IPS-18a (cell line): ENCODE data around the gene VPS11.
"Not testable (repeated sequence)": the region's sequence is repeated elsewhere in the genome, so short reads cannot be mapped to it uniquely, and the experiment has no call there.

Source experiments
- H3K27ac ChIP-seq: one replicate; pipeline ENCODE4 v1.5.1; 2013; ENCODE audit warnings: low read length
- H3K27me3 ChIP-seq: one replicate; pipeline ENCODE4 v1.6.1; 2013; ENCODE audit warnings: mild to moderate bottlenecking, low read length; ENCODE audit not compliant: control insufficient read depth, insufficient read depth
- H3K36me3 ChIP-seq: one replicate; pipeline ENCODE4 v1.6.1; 2013; ENCODE audit warnings: low read depth, low read length; ENCODE audit not compliant: control insufficient read depth
- H3K4me1 ChIP-seq: one replicate; pipeline ENCODE4 v1.6.1; 2013; ENCODE audit warnings: low read depth, low read length; ENCODE audit not compliant: control insufficient read depth
- H3K4me3 ChIP-seq: one replicate; pipeline ENCODE4 v1.5.1; 2013; ENCODE audit warnings: low read length
- H3K9ac ChIP-seq: one replicate; pipeline ENCODE4 v1.6.1; 2013; ENCODE audit warnings: mild to moderate bottlenecking, low read length, moderate library complexity
- H3K9me3 ChIP-seq: one replicate; pipeline ENCODE4 v1.6.1; 2013; ENCODE audit warnings: low read depth, low read length; ENCODE audit not compliant: control insufficient read depth

The VPS11 gene

DNA sequence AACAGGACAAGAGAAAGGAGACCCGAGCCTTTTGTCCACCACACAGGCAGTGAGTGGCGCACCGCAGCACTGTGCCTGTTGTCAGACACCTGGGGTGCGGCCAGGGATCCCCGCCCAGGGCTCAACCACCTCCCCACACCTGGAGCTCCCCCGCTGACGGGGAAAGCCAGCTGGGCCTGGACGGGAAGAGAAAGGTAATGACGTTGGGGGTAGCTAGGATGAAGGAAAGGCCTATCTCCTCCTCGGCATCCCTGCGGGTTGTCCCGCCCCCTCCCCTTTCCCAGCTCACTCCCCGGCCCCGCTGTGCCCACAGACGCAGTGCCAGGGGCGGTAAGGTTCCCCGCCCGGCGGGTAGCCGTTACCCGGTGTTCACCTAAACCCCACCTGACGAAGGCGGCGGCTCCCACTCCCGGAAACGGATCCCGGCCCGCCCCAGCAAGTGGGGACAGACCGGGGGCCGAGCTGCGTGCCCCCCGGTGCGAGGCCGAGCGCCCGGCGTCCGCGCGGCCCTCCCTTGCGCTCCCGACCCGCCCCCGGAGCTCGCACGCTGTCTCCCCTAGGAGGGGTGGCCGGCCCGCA is 11.1 kb upstream of the VPS11 start:
- peaks cover 38% of the 10 kb centered on the region for H3K36me3 ChIP-seq
- H3K9me3 ChIP-seq, result no peaks in the 10 kb centered on the region
- H3K27me3 ChIP-seq, result no peaks in the 10 kb centered on the region
- no peak overlapping the region for H3K27ac ChIP-seq
- peaks cover 5% of the 10 kb centered on the region for H3K4me1 ChIP-seq
- H3K4me3 ChIP-seq, result peak overlapping the region; percentile 89
- peak overlapping the region; percentile 79 for H3K9ac ChIP-seq

DNA sequence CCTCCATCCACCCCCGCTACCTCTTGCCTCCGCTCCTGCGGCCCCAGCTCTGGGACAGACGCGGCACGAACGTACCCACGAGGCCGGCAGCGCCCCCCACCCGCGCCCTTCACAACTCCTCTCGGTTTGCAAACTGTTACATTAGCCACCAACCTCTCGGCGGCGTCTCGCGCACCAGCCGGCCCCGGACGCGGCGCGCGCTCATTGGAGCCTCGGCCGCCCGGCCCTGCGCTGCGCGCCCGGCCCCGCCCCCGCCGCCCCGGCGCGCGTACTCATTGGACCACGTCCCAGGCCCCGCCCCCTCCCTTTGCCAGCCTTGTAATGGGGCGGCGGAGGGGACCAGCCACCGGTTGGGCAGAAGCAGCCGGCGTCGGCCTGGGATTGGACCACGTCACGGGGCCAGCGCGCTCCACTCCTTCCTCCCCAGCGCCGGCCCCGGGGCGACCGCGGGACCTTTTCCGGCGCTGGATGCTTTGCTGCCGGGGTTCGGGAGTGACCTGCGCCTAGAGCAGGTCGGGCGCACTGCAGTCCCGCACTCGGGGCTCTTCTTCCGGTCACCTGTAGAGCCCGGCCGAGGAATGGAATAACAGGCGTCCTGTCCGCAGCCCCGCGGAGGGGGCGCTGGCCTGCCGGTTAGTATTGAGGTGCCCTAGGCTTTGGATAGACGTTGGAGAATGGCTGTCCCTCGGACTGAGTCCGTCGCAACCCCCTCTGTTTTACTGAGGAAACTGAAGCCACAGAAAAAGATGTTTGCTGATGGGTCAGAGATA is 10.4 kb upstream of the VPS11 start, which contains the start of gene HYOU1:
TSS of gene HYOU1 (minus strand) at position 206 of the 770 bp plus-strand sequence. CDS start 1,045 bp downstream, outside the sequence.
- Histone ChIP-seq H3K9ac (peak within 1 kb of the TSS; percentile 79), H3K36me3 (peaks cover 31% of the 10 kb centered on the region), H3K27me3 (no peaks in the 10 kb centered on the region), H3K4me3 (peak within 1 kb of the TSS; percentile 89), H3K4me1 (peaks cover 5% of the 10 kb centered on the region), H3K27ac (peak within 1 kb of the TSS; percentile 24), H3K9me3 (no peaks in the 10 kb centered on the region)

DNA sequence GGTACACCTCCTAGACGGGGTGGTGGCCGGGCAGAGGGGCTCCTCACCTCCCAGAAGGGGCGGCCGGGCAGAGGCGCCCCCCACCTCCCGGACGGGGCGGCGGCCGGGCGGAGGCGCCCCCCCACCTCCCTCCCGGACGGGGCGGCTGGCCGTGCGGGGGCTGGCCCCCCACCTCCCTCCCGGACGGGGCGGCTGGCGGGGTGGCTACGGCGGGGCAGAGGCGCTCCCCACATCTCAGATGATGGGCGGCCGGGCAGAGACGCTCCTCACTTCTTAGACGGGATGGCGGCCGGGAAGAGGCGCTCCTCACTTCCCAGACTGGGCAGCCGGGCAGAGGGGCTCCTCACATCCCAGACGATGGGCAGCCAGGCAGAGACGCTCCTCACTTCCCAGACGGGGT is 8.5 kb upstream of the VPS11 start:
- not testable (repeated sequence) for H3K27ac ChIP-seq, H3K27me3 ChIP-seq, H3K9ac ChIP-seq, H3K4me1 ChIP-seq, H3K4me3 ChIP-seq, H3K9me3 ChIP-seq
- peaks cover 12% of the 10 kb centered on the region for H3K36me3 ChIP-seq

DNA sequence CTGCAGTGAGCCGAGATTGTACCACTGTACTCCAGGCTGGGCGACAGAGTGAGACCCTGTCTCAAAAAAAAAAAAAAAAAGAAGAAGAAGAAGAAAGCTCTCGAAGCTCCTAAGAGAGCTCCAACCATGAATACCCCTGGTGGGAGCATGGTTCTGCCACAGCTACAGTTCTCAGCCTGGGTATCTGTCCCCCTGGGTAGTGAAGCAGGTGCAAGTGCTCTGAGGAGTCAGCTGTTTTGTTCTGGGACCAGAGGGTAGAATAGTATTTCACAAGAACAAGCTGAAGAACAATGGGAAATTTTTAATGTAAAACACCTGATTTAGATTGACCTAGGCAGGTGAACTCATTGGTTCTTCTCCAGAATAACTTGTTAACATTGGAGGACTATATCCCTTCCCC is 6.4 kb upstream of the VPS11 start:
- H3K4me1 ChIP-seq, result no peaks in the 10 kb centered on the region
- no peaks in the 10 kb centered on the region for H3K36me3 ChIP-seq
- no peaks in the 10 kb centered on the region for H3K9me3 ChIP-seq
- no peak overlapping the region for H3K27ac ChIP-seq
- no peak overlapping the region for H3K4me3 ChIP-seq
- no peak overlapping the region for H3K9ac ChIP-seq
- no peaks in the 10 kb centered on the region for H3K27me3 ChIP-seq

DNA sequence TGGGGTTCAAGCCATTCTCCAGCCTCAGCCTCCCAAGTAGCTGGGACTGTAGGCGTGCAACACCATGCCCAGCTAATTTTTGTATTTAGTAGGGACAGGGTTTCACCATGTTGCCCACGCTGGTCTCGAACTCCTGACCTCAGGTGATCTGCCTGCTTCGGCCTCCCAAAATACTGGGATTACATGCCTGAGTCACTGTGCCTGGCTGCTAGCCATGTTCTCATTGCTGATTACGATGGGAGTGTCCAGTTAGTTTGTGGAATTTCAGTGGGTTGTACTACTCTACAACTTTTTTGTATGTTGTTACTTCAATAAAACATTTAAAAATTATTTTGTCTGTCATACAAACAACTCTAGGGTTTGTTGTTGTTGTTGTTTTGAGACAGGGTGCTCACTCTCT is 4.8 kb upstream of the VPS11 start:
- Histone ChIP-seq H3K27me3 (no peaks in the 10 kb centered on the region), H3K4me3 (no peak overlapping the region), H3K9ac (no peak overlapping the region), H3K4me1 (no peaks in the 10 kb centered on the region), H3K27ac (no peak overlapping the region), H3K9me3 (no peaks in the 10 kb centered on the region), H3K36me3 (no peaks in the 10 kb centered on the region)

DNA sequence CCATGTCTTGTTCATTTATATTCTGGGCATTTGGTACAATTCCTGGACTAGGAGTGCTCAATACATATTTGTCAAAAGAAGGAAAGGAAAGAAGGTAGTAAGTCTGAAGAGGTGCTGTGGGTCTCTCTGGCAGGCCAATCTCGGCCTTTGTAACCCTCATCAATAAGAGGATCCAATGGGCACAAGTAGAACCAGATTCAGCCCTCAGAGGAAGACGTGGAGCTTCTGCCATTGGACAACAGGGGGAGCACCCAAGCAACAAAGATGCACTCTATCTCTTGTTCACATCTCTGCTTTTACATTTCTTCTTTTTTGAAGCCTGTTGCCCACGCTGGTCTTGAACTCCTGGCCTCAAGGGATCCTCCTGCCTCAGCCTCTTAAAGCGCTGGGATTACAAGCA is 2.2 kb upstream of the VPS11 start:
- no peak overlapping the region for H3K4me3 ChIP-seq
- H3K27me3 ChIP-seq, result no peaks in the 10 kb centered on the region
- no peaks in the 10 kb centered on the region for H3K9me3 ChIP-seq
- H3K27ac ChIP-seq, result no peak overlapping the region
- H3K4me1 ChIP-seq, result no peaks in the 10 kb centered on the region
- no peak overlapping the region for H3K9ac ChIP-seq
- peaks cover 5% of the 10 kb centered on the region for H3K36me3 ChIP-seq

DNA sequence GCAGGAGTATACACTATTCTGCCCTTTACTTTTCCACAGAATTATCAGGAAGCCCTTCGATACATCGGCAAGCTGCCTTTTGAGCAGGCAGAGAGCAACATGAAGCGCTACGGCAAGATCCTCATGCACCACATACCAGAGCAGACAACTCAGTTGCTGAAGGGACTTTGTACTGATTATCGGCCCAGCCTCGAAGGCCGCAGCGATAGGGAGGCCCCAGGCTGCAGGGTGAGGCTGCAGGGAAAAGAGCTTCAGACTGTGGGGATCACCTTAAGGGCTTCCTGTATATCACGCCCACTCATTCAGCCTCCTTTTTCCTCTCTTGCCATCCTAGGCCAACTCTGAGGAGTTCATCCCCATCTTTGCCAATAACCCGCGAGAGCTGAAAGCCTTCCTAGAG is 10.2 kb downstream of the VPS11 start:
- no peaks in the 10 kb centered on the region for H3K9me3 ChIP-seq
- H3K9ac ChIP-seq, result no peak overlapping the region
- no peaks in the 10 kb centered on the region for H3K27me3 ChIP-seq
- H3K36me3 ChIP-seq, result peaks cover 67% of the 10 kb centered on the region
- H3K27ac ChIP-seq, result no peak overlapping the region
- no peak overlapping the region for H3K4me3 ChIP-seq
- H3K4me1 ChIP-seq, result no peaks in the 10 kb centered on the region

DNA sequence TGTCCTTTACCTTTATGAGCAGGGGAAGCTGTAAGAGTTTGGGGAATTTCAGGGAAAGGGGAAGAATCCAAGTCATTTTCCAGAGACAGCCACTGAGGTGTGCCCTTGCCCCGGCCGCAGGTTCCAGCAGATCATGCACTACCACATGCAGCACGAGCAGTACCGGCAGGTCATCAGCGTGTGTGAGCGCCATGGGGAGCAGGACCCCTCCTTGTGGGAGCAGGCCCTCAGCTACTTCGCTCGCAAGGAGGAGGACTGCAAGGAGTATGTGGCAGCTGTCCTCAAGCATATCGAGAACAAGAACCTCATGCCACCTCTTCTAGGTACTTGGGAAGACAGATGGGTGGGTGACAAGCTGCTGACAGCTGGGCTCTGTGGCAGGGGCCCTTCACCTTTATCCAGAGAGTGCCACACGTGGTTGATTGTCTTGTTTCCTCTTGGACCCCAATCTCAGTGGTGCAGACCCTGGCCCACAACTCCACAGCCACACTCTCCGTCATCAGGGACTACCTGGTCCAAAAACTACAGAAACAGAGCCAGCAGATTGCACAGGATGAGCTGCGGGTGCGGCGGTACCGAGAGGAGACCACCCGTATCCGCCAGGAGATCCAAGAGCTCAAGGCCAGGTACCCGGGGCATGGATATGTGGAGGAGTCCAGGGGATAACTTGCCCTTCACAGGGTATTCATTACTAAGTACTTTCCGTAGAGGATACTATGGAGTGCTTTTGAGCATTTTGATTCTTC is 11.2 kb downstream of the VPS11 start:
- Histone ChIP-seq H3K9me3 (no peaks in the 10 kb centered on the region), H3K27me3 (no peaks in the 10 kb centered on the region), H3K4me1 (no peaks in the 10 kb centered on the region), H3K27ac (no peak overlapping the region), H3K36me3 (peaks cover 56% of the 10 kb centered on the region), H3K9ac (no peak overlapping the region), H3K4me3 (no peak overlapping the region)

DNA sequence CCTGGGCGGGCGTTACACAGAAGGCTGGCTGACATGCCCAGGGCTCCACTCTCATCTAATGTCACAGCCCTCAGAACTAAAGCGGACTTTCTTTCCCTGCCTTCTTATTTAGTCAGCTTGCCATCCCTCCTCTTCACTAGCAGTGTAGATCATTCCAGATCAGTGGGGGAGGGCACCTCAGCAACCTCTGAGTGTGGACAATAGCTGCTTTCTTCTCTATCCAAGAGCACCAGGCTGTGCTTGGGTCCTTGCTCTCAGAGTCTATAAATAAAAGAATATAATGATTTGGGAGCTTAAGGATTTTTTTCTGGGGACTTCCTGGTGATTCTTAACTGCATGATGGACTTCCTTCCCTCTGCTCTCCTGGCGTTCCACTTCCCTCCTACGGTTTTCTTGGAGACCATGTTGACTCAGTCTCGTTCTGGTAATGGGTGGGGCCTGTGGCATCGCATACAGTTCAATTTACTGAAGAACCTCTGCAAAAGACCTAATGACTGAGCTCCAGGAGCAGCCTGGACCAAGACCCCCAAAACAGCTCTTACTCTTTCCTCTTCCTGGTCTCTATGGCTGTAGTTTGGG is 14.2 kb downstream of the VPS11 start:
- H3K9ac ChIP-seq, result no peak overlapping the region
- H3K36me3 ChIP-seq, result peaks cover 48% of the 10 kb centered on the region

DNA sequence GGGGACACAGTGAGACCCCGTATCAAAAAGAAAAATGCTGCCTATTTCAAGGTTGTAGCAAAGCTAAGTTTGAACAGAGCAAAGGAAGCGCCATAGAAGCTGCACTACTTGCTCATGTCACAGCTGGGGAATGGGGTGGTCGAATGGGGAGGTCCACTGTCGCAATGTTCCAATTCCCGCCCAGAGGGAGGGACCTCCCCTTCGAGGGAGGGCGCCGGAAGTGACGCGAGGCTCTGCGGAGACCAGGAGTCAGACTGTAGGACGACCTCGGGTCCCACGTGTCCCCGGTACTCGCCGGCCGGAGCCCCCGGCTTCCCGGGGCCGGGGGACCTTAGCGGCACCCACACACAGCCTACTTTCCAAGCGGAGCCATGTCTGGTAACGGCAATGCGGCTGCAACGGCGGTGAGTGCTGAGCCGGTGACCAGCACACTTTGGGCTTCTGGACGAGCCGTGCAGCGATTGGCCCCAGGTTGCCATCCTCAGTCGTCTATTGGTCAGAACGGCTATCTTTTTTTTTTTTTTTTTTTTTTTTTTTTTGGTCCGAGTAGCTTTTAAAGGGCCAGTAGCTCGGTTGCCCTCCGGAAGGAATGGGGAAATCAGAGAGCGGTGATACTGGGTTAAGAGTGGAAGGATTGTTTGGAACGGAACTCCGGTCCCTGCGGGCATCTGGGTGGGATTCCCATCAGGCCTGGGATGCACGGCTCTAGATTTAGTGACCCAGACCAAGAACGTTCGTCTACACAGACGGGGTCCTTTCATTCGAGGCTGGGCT is 17.2 kb downstream of the VPS11 start, which contains the start of gene HMBS:
TSS of gene HMBS (plus strand) at position 219 of the 774 bp plus-strand sequence. CDS start at position 372, 153 bp downstream.
- H3K36me3 ChIP-seq, result peaks cover 19% of the 10 kb centered on the region
- no peaks in the 10 kb centered on the region for H3K9me3 ChIP-seq
- H3K9ac ChIP-seq, result peak within 1 kb of the TSS; percentile 96
- peak within 1 kb of the TSS; percentile 94 for H3K27ac ChIP-seq
- H3K4me1 ChIP-seq, result no peaks in the 10 kb centered on the region
- peak within 1 kb of the TSS; percentile 93 for H3K4me3 ChIP-seq
- H3K27me3 ChIP-seq, result no peaks in the 10 kb centered on the region

More for the DNA sequence above, 14.2 kb downstream of the VPS11 start:
- Histone ChIP-seq H3K4me3 (no peak overlapping the region), H3K27ac (no peak overlapping the region), H3K4me1 (no peaks in the 10 kb centered on the region), H3K27me3 (no peaks in the 10 kb centered on the region), H3K9me3 (no peaks in the 10 kb centered on the region)

DNA sequence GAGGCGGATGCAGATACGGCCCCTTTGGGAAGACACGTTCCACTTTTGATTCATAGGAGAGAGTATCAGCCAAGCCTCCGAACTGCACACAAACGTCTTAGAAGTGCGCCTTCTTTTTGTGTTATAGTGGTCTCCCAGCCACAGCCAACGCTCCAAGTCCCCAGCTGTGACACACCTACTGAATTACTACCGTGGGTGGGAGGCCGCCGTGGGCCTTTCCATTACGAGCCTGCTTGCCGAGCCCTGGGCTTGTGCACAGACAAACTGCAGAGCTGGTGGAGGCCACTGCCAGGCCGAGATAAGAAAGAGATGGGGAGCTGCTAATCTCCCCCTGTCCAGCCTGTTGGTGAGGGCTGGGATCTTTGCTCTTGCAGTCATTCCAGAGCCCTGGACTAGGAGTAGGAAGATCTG is 17.8 kb downstream of the VPS11 start:
- no peaks in the 10 kb centered on the region for H3K4me1 ChIP-seq
- no peaks in the 10 kb centered on the region for H3K9me3 ChIP-seq
- peak overlapping the region; percentile 93 for H3K4me3 ChIP-seq
- peak overlapping the region; percentile 94 for H3K27ac ChIP-seq
- no peaks in the 10 kb centered on the region for H3K27me3 ChIP-seq
- H3K36me3 ChIP-seq, result peaks cover 21% of the 10 kb centered on the region
- peak overlapping the region; percentile 96 for H3K9ac ChIP-seq
